Upper lobe of left lung (tissue), 6 donors: ENCODE results near the gene AK1. TPM values are rescaled to one million over a fixed set of nuclear protein-coding genes. Genes with fewer than 3 reads are reported as not detected.
"Not testable (repeated sequence)": the region's sequence is repeated elsewhere in the genome, so short reads cannot be mapped to it uniquely, and the experiment has no call there.

ENCODE experiments used
- ATAC-seq, 2 donors: fragments of 200-7000 bp; cut with Tn5 transposase; one replicate each; pipeline ENCODE4 v1.9.1; 2022; ENCODE audit warnings: mild to moderate bottlenecking in 2 of 2, moderate library complexity in 2 of 2; ENCODE audit not compliant: low FRiP score in 2 of 2
- DNase-seq, 2 donors: peaks; one replicate each; pipeline ENCODE4 v3.0.0-alpha.2; 2019 to 2020
- H3K27ac ChIP-seq, 4 donors: fragments of 200-600 bp; sonication (generic); one replicate each; pipeline ENCODE4 v1.5.1; 2016 to 2019
- H3K27me3 ChIP-seq, 4 donors: fragments of 200-600 bp; sonication (generic); one replicate each; pipeline ENCODE4 v1.5.1; 2017 to 2019
- H3K36me3 ChIP-seq, 4 donors: fragments of 200-600 bp; sonication (generic); one replicate each; pipeline ENCODE4 v1.5.1; 2016 to 2019
- H3K4me1 ChIP-seq, 4 donors: fragments of 200-600 bp; sonication (generic); one replicate each; pipeline ENCODE4 v1.5.1; 2018 to 2019
- H3K4me3 ChIP-seq, 4 donors: fragments of 200-600 bp; sonication (generic); one replicate each; pipeline ENCODE4 v1.5.1; 2017 to 2019; ENCODE audit warnings: mild to moderate bottlenecking in 2 of 4, moderate library complexity in 1 of 4
- H3K9me3 ChIP-seq, 4 donors: fragments of 200-600 bp; sonication (generic); one replicate each; pipeline ENCODE4 v1.5.1; 2018 to 2019
- EP300 ChIP-seq, 4 donors: sonication (generic); formaldehyde crosslinking; IDR thresholded peaks; one replicate each; pipeline ENCODE4 v1.5.1; 2017; ENCODE audit warnings: antibody characterized with exemption in 4 of 4, control low read depth in 2 of 4
- POLR2A ChIP-seq, 4 donors: fragments of 450-650 bp; IDR thresholded peaks; one replicate each; pipeline ENCODE4 v1.5.1; 2016 to 2017; ENCODE audit warnings: antibody characterized with exemption in 4 of 4, mild to moderate bottlenecking in 2 of 4
- POLR2AphosphoS5 ChIP-seq, 2 donors: sonication (generic); formaldehyde crosslinking; IDR thresholded peaks; one replicate each; pipeline ENCODE4 v1.5.1; 2017; ENCODE audit warnings: antibody characterized with exemption in 2 of 2
- WGBS, 2 donors: methylation state at CpG; one replicate each; pipeline ENCODE4 v1.1.5; 2017 to 2018; 5-methylcytosine and 5-hydroxymethylcytosine counted together
- total RNA-seq, 6 donors: library from RNA; depleted of rRNA in 4 of 6; stranded (reverse); fragments of >200 nt in 4 of 6; gene quantifications; one replicate each; pipeline versions ENCODE4 v1.1.0 to v1.2.1, GENCODE V29; 2016 to 2021
- TF ChIP-seq, protein P1 (sequence below), 6 experiments: fragments of 450-650 bp in 4 of 6; fragments of 200-600 bp in 2 of 6; sonication (generic) in 2 of 6; IDR thresholded peaks; one replicate each; pipeline ENCODE4 v1.5.1; 2016 to 2019; ENCODE audit warnings: antibody characterized with exemption in 6 of 6
- donor health status: DM: no; HTN: no; CAD: no; lungs with moderate emphysema.
- donor health status: DM: no; HTN: yes; CAD: no; lungs with severe emphysema.

Gene AK1
- total RNA-seq, 6 donors from 2014 or later, result 106 to 239 (median 161) TPM

- Histone ChIP-seq H3K27ac (peak overlapping the region; percentile 84 to 91 (median 90)), H3K4me3 (peak overlapping the region in 3 of 4 donors; percentile 66 to 78 (median 76)), H3K4me1 (peaks cover 37 to 56% (median 42%) of the 10 kb centered on the region in 4 donors)
Observed at GRCh38 chr9:127848756-127849504, 28.5 kb downstream of the AK1 start.

GRCh38 chr9:127847833-127848755 lies 29.4 kb downstream of the AK1 start:
- Histone ChIP-seq H3K27me3 (no peaks in the 10 kb centered on the region), H3K27ac (peak overlapping the region; percentile 84 to 91 (median 88)), H3K9me3 (peaks cover 0 to 15% (median 3%) of the 10 kb centered on the region in 4 donors), H3K4me3 (peak overlapping the region in 2 of 4 donors; percentile 3 to 27), H3K36me3 (peaks cover 0 to 37% (median 5%) of the 10 kb centered on the region in 4 donors), H3K4me1 (peaks cover 37 to 50% (median 43%) of the 10 kb centered on the region in 4 donors)
- 63 to 77% methylated on average over 11 to 12 of the region's 12 CpGs for WGBS, 2 donors
- peak in 1 of 2 donors; percentile 43 for DNase-seq
- TF ChIP-seq POLR2AphosphoS5 (IDR thresholded peaks at IDR 0.05) (no peak), POLR2A (IDR thresholded peaks at IDR 0.05) (no peak), EP300 (IDR thresholded peaks at IDR 0.05) (no peak)
- TF ChIP-seq, protein P1, sequence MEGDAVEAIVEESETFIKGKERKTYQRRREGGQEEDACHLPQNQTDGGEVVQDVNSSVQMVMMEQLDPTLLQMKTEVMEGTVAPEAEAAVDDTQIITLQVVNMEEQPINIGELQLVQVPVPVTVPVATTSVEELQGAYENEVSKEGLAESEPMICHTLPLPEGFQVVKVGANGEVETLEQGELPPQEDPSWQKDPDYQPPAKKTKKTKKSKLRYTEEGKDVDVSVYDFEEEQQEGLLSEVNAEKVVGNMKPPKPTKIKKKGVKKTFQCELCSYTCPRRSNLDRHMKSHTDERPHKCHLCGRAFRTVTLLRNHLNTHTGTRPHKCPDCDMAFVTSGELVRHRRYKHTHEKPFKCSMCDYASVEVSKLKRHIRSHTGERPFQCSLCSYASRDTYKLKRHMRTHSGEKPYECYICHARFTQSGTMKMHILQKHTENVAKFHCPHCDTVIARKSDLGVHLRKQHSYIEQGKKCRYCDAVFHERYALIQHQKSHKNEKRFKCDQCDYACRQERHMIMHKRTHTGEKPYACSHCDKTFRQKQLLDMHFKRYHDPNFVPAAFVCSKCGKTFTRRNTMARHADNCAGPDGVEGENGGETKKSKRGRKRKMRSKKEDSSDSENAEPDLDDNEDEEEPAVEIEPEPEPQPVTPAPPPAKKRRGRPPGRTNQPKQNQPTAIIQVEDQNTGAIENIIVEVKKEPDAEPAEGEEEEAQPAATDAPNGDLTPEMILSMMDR (IDR thresholded peaks at IDR 0.05), result no peak
- ATAC-seq, result no peak

More at GRCh38 chr9:127848756-127849504, 28.5 kb downstream of the AK1 start:
- DNase-seq (no peak), ATAC-seq (no peak)
- WGBS, 2 donors, result 88 to 92% methylated on average over 9 of the region's 10 CpGs
- H3K36me3 ChIP-seq, result peaks cover 0 to 38% (median 4%) of the 10 kb centered on the region in 4 donors
- peaks cover 0 to 15% (median 3%) of the 10 kb centered on the region in 4 donors for H3K9me3 ChIP-seq
- H3K27me3 ChIP-seq, result no peaks in the 10 kb centered on the region
- TF ChIP-seq, protein P1 (IDR thresholded peaks at IDR 0.05), result no peak
- TF ChIP-seq EP300 (IDR thresholded peaks at IDR 0.05), result peak in 1 of 4 donors; percentile 5

DNA sequence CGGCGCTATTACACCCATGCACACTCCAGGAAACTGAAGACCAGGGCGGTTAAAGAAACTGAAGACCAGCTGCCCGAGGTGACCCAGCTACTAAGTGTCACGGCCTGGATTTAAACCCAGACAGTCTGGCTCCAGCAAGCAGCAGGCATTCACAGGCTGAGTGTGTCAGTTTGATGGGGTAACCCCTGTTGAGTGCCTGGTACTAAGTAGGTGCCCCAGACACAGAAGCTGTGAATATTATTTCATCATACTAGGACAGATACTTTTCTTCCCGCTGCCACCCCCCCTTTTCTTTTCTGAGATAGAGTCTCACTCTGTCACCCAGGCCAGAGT lies 30.3 kb downstream of the AK1 start:
- Histone ChIP-seq H3K4me1 (peaks cover 37 to 45% (median 40%) of the 10 kb centered on the region in 4 donors), H3K27ac (peak overlapping the region; percentile 84 to 91 (median 88)), H3K36me3 (peaks cover 0 to 35% (median 6%) of the 10 kb centered on the region in 4 donors), H3K9me3 (peaks cover 0 to 15% (median 3%) of the 10 kb centered on the region in 4 donors), H3K4me3 (peak overlapping the region in 2 of 4 donors; percentile 3 to 27), H3K27me3 (no peaks in the 10 kb centered on the region)
- DNase-seq, result no peak
- TF ChIP-seq POLR2AphosphoS5 (IDR thresholded peaks at IDR 0.05) (peak; percentile 39 to 67), EP300 (IDR thresholded peaks at IDR 0.05) (no peak)
- TF ChIP-seq, protein P1 (IDR thresholded peaks at IDR 0.05), result no peak
- WGBS, 2 donors, result 15 to 51% methylated on average over 1 to 6 of the region's 6 CpGs
- peak; percentile 54 to 58 for ATAC-seq

- peak; percentile 28 to 80 for ATAC-seq
Observed at GRCh38 chr9:127846443-127847177, 30.9 kb downstream of the AK1 start.

DNA sequence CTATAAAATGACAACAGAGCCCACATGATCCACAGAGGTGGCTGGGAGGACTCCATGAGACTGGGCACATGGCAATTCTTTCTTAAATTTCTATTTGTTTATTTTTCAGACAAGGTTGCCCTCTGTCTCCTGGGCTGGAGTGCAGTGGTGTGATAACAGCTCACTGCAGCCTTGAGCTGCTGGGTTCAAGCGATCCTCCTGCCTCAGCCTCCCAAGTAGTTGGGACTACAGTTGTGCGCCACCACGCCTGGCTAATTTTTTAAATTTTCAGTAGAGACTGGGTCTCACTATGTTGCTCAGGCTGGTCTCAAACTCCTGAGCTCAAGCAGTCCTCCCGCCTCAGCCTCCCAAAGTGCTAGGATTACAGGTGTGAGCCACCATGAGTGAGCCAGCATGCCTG lies 31.9 kb downstream of the AK1 start:
- not testable (repeated sequence) for DNase-seq, ATAC-seq, H3K4me3 ChIP-seq, H3K27me3 ChIP-seq
- H3K36me3 ChIP-seq, result peaks cover 0 to 40% (median 11%) of the 10 kb centered on the region in 4 donors
- WGBS, 2 donors, result 86 to 92% methylated on average over 4 of the region's 4 CpGs
- H3K27ac ChIP-seq, result peak overlapping the region; percentile 84 to 91 (median 88)
- H3K9me3 ChIP-seq, result peaks cover 0 to 15% (median 3%) of the 10 kb centered on the region in 4 donors
- H3K4me1 ChIP-seq, result peaks cover 46 to 50% (median 47%) of the 10 kb centered on the region in 4 donors

More at GRCh38 chr9:127846443-127847177, 30.9 kb downstream of the AK1 start:
- Histone ChIP-seq H3K9me3 (peaks cover 0 to 15% (median 3%) of the 10 kb centered on the region in 4 donors), H3K4me1 (peaks cover 40 to 44% (median 41%) of the 10 kb centered on the region in 4 donors), H3K27ac (peak overlapping the region; percentile 84 to 91 (median 88)), H3K4me3 (peak overlapping the region in 2 of 4 donors; percentile 3 to 27), H3K27me3 (no peaks in the 10 kb centered on the region), H3K36me3 (peaks cover 0 to 36% (median 7%) of the 10 kb centered on the region in 4 donors)
- TF ChIP-seq, protein P1 (IDR thresholded peaks at IDR 0.05), result no peak
- TF ChIP-seq POLR2A (IDR thresholded peaks at IDR 0.05), result no peak
- TF ChIP-seq POLR2AphosphoS5 (IDR thresholded peaks at IDR 0.05), result peak; percentile 75 to 81
- peak in 2 of 4 donors; percentile 86 to 89 for TF ChIP-seq EP300 (IDR thresholded peaks at IDR 0.05)
- peak; percentile 50 to 82 for DNase-seq
- 39 to 50% methylated on average over 4 to 18 of the region's 18 CpGs for WGBS, 2 donors
